Fibroblast of lung (primary cell): ENCODE measurements around the gene MYO19. TPM values are rescaled to one million over a fixed set of nuclear protein-coding genes. Genes with fewer than 3 reads are reported as not detected.
"Not testable (repeated sequence)": the region's sequence is repeated elsewhere in the genome, so short reads cannot be mapped to it uniquely, and the experiment has no call there.

Experiments used
- DNase-seq, 2 donors: peaks; one replicate each; pipeline versions ENCODE4 v3.0.0 to v3.0.0-alpha.2; 2010; ENCODE audit warnings: low read depth in 2 of 2
- H2AFZ ChIP-seq: 2 replicates; pipeline ENCODE4 v1.5.1; 2012; ENCODE audit warnings: low read length, control low read depth, inconsistent platforms
- H3K27ac ChIP-seq: 2 replicates; pipeline ENCODE4 v1.5.1; 2011; ENCODE audit warnings: low read length, control low read depth; ENCODE audit not compliant: insufficient read depth
- H3K27me3 ChIP-seq: 2 replicates; pipeline ENCODE4 v1.5.1; 2011; ENCODE audit warnings: mild to moderate bottlenecking, low read length; ENCODE audit not compliant: control insufficient read depth, insufficient read depth
- H3K36me3 ChIP-seq: 2 replicates; pipeline ENCODE4 v1.5.1; 2011; ENCODE audit warnings: low read length; ENCODE audit not compliant: control insufficient read depth, insufficient read depth
- H3K4me1 ChIP-seq: 2 replicates; pipeline ENCODE4 v1.5.1; 2011; ENCODE audit warnings: low read length; ENCODE audit not compliant: control insufficient read depth, insufficient read depth; ENCODE audit errors: extremely low read depth
- H3K4me2 ChIP-seq: 2 replicates; pipeline ENCODE4 v1.5.1; 2011; ENCODE audit warnings: low read length, control low read depth; ENCODE audit not compliant: insufficient read depth; ENCODE audit errors: extremely low read depth
- H3K4me3 ChIP-seq, 4 experiments: fragments of 200-600 bp in 1 of 4; sonication (generic) in 1 of 4; replicated peaks in 1 of 4; 2 replicates each; pipeline ENCODE4 v1.5.1; 2011 to 2016; ENCODE audit warnings: low read length in 4 of 4, low read depth in 3 of 4, mild to moderate bottlenecking in 3 of 4, control low read depth in 2 of 4, inconsistent platforms in 1 of 4, mixed read lengths in 1 of 4; ENCODE audit not compliant: insufficient read depth in 1 of 4; ENCODE audit errors: control extremely low read depth in 1 of 4
- H3K79me2 ChIP-seq: 2 replicates; pipeline ENCODE4 v1.5.1; 2012; ENCODE audit warnings: mild to moderate bottlenecking, low read length, inconsistent platforms; ENCODE audit not compliant: control insufficient read depth, insufficient read depth
- H3K9ac ChIP-seq: 2 replicates; pipeline ENCODE4 v1.5.1; 2011; ENCODE audit warnings: mild to moderate bottlenecking, low read length, control low read depth; ENCODE audit not compliant: insufficient read depth
- H3K9me3 ChIP-seq: 2 replicates; pipeline ENCODE4 v1.5.1; 2012; ENCODE audit warnings: low read depth, low read length; ENCODE audit not compliant: control insufficient read depth, insufficient read depth
- H4K20me1 ChIP-seq: 2 replicates; pipeline ENCODE4 v1.5.1; 2011; ENCODE audit warnings: low read length; ENCODE audit not compliant: control insufficient read depth, insufficient read depth; ENCODE audit errors: extremely low read depth
- CTCF ChIP-seq, 2 donors: IDR thresholded peaks in 1 of 2; conservative IDR thresholded peaks in 1 of 2; 1 replicate in 1 of 2; 2 replicates in 1 of 2; pipeline ENCODE4 v1.5.1; 2011 to 2012; ENCODE audit warnings: low read length in 2 of 2, control low read depth in 1 of 2, inconsistent platforms in 1 of 2, low read depth in 1 of 2, mild to moderate bottlenecking in 1 of 2
- EZH2 ChIP-seq: IDR thresholded peaks from 2 replicates; pipeline ENCODE4 v1.5.1; 2012; ENCODE audit warnings: low read length, control low read depth, mild to moderate bottlenecking; ENCODE audit errors: missing control alignments
- polyA plus RNA-seq, 2 donors: library from polyadenylated mRNA; depleted of rRNA in 1 of 2; stranded (reverse) in 1 of 2; unstranded in 1 of 2; fragments of >200 nt; gene quantifications; 2 replicates each; pipeline ENCODE4 v1.2.1, GENCODE V29; 2011 to 2012; ENCODE audit warnings: missing spikeins in 1 of 2
- total RNA-seq: library from RNA; depleted of rRNA; stranded (reverse); fragments of >200 nt; gene quantifications from 2 replicates; pipeline ENCODE4 v1.2.1, GENCODE V29; 2014

Gene MYO19
- total and polyA plus RNA-seq, 2 donors (not counting 1 experiment from before 2014, with no cell fraction given), result 18.7 to 31.5 TPM

- H3K79me2 ChIP-seq, result no peaks in the 10 kb centered on the region
- no peak overlapping the region for H2AFZ ChIP-seq
- H3K36me3 ChIP-seq, result peaks cover 13% of the 10 kb centered on the region
- TF ChIP-seq EZH2 (no peak), CTCF (conservative IDR thresholded peaks at IDR 0.05 in 1 of 2, IDR thresholded peaks at IDR 0.05 in 1 of 2; ENCODE audit: low read depth in 1 of 2, low read length in 2 of 2) (no peak)
- H3K4me3 ChIP-seq, result no peak overlapping the region
- no peaks in the 10 kb centered on the region for H3K9me3 ChIP-seq
- no peaks in the 10 kb centered on the region for H3K27me3 ChIP-seq
- H3K9ac ChIP-seq, result no peak overlapping the region
- H3K4me2 ChIP-seq, result no peak overlapping the region
- no peak overlapping the region for H3K27ac ChIP-seq
- H3K4me1 ChIP-seq, result no peaks in the 10 kb centered on the region
- no peaks in the 10 kb centered on the region for H4K20me1 ChIP-seq
- no peak for DNase-seq
Observed at GRCh38 chr17:36510636-36511035, 24.0 kb downstream of the MYO19 start.

- H3K27me3 ChIP-seq, result no peaks in the 10 kb centered on the region
- no peaks in the 10 kb centered on the region for H3K9me3 ChIP-seq
- TF ChIP-seq EZH2, result no peak
- TF ChIP-seq CTCF (conservative IDR thresholded peaks at IDR 0.05 in 1 of 2, IDR thresholded peaks at IDR 0.05 in 1 of 2; ENCODE audit: low read depth in 1 of 2, low read length in 2 of 2), result no peak
- H2AFZ ChIP-seq, result no peak overlapping the region
- H3K27ac ChIP-seq, result no peak overlapping the region
- H3K36me3 ChIP-seq, result peaks cover 13% of the 10 kb centered on the region
- no peaks in the 10 kb centered on the region for H3K4me1 ChIP-seq
- no peaks in the 10 kb centered on the region for H3K79me2 ChIP-seq
- H3K4me3 ChIP-seq, result no peak overlapping the region
- no peaks in the 10 kb centered on the region for H4K20me1 ChIP-seq
- H3K9ac ChIP-seq, result no peak overlapping the region
- H3K4me2 ChIP-seq, result no peak overlapping the region
- no peak for DNase-seq
Observed at GRCh38 chr17:36509272-36509985, 25.2 kb downstream of the MYO19 start.

- not testable (repeated sequence) for H4K20me1 ChIP-seq, H3K4me1 ChIP-seq, H3K4me2 ChIP-seq, H3K79me2 ChIP-seq, DNase-seq, H3K9ac ChIP-seq, H3K27me3 ChIP-seq, H3K4me3 ChIP-seq, H3K27ac ChIP-seq, H2AFZ ChIP-seq, H3K9me3 ChIP-seq
- peaks cover 16% of the 10 kb centered on the region for H3K36me3 ChIP-seq
Observed at GRCh38 chr17:36508439-36508838, 26.2 kb downstream of the MYO19 start.
